Right lobe of liver (tissue), 4 donors: Measurements from ENCODE around the gene MUCL3.

Experiments
- CTCF ChIP-seq, 4 donors: fragments of 200-600 bp in 3 of 4; fragments of 450-650 bp in 1 of 4; IDR thresholded peaks; one replicate each; pipeline versions ENCODE4 v1.5.1 to v1.8.0; 2016 to 2022; ENCODE audit warnings: antibody characterized with exemption in 4 of 4, mild to moderate bottlenecking in 2 of 4
- POLR2A ChIP-seq: fragments of 450-650 bp; IDR thresholded peaks from one replicate; pipeline ENCODE4 v1.6.1; 2017; ENCODE audit warnings: antibody characterized with exemption, mild to moderate bottlenecking
- donor health status: DM: no; HTN: no; CAD: no.
- donor health status: DM: no; HTN: no; CAD: no.
- donor health status: DM: no; HTN: yes; CAD: no.

- TF ChIP-seq CTCF (IDR thresholded peaks at IDR 0.05) (no peak), POLR2A (no peak)
Observed at GRCh38 chr6:30894935-30895334, 45.8 kb upstream of the MUCL3 start.
